Left ventricle myocardium inferior (tissue), 1 donor: ENCODE results near the gene DIMT1. TPM values are rescaled to one million over a fixed set of nuclear protein-coding genes. Genes with fewer than 3 reads are reported as not detected.

Experiments used
- DNase-seq: peaks from one replicate; pipeline ENCODE4 v3.0.0-alpha.2; 2020
- H3K27ac ChIP-seq: fragments of 200-600 bp; replicated peaks from 2 replicates; pipeline ENCODE4 v1.8.0; 2021
- H3K27me3 ChIP-seq: fragments of 200-600 bp; 2 replicates; pipeline ENCODE4 v1.8.0; 2021; ENCODE audit warnings: low read depth
- H3K36me3 ChIP-seq: fragments of 200-600 bp; 2 replicates; pipeline ENCODE4 v1.8.0; 2021
- H3K4me1 ChIP-seq: fragments of 200-600 bp; 2 replicates; pipeline ENCODE4 v1.8.0; 2021
- H3K4me3 ChIP-seq: fragments of 200-600 bp; 2 replicates; pipeline ENCODE4 v1.8.0; 2021; ENCODE audit warnings: mild to moderate bottlenecking, moderate library complexity
- H3K9me3 ChIP-seq: fragments of 200-600 bp; replicated peaks from 2 replicates; pipeline ENCODE4 v1.8.0; 2021
- intact Hi-C: fragments of 100-400 bp; cut with micrococcal nuclease; formaldehyde crosslinking; loops from one replicate; pipeline ENCODE4 v1.11.0; 2022
- total RNA-seq: library from RNA; stranded (reverse); fragmentation: NEBNext Ultra II Directional; extraction: Animal tissue kit (Norgen Biotek cat#: 25700); gene quantifications from one replicate; pipeline ENCODE4 v1.2.1, GENCODE V29; 2021
- TF ChIP-seq, protein P1 (sequence below): fragments of 200-600 bp; IDR thresholded peaks from 2 replicates; pipeline ENCODE4 v1.8.0; 2021; ENCODE audit warnings: antibody characterized with exemption, mild to moderate bottlenecking, borderline replicate concordance
- donor health status: DM: no; HTN: yes; CAD: no; lungs with severe emphysema.

The DIMT1 gene
- total RNA-seq, 1 donor from 2014 or later: 16.9 TPM

DNA sequence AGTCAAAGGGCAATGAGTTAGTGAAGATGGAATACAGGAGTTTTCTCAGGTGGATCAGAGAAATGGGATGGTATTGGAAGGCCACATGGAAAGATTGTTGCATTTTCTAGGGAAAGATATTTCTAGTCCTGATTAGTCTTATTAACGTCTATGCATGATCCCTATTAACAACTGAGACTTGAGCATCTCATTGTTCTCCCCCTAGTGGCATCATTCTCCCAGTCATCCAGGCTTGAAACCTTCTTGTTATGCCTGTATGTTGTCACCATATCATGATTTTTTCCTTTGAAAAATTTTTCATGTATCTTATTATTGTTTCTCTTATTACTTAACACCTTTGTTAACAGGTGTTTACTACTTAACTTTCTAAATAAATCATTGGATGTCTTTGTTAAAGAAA lies 63.3 kb downstream of the DIMT1 start:
- DNase-seq: no peak
- H3K36me3 ChIP-seq: no peaks in the 10 kb centered on the region
- no peaks in the 10 kb centered on the region for H3K27me3 ChIP-seq
- H3K4me1 ChIP-seq: no peaks in the 10 kb centered on the region
- H3K4me3 ChIP-seq: no peak overlapping the region
- TF ChIP-seq, protein P1, sequence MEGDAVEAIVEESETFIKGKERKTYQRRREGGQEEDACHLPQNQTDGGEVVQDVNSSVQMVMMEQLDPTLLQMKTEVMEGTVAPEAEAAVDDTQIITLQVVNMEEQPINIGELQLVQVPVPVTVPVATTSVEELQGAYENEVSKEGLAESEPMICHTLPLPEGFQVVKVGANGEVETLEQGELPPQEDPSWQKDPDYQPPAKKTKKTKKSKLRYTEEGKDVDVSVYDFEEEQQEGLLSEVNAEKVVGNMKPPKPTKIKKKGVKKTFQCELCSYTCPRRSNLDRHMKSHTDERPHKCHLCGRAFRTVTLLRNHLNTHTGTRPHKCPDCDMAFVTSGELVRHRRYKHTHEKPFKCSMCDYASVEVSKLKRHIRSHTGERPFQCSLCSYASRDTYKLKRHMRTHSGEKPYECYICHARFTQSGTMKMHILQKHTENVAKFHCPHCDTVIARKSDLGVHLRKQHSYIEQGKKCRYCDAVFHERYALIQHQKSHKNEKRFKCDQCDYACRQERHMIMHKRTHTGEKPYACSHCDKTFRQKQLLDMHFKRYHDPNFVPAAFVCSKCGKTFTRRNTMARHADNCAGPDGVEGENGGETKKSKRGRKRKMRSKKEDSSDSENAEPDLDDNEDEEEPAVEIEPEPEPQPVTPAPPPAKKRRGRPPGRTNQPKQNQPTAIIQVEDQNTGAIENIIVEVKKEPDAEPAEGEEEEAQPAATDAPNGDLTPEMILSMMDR: peak; percentile 41
- H3K27ac ChIP-seq: no peak overlapping the region
- H3K9me3 ChIP-seq: no peaks in the 10 kb centered on the region
- intact Hi-C loops: no loop called here

Other genes starting within 250 kb of the DIMT1 start
- 9.7 TPM for gene KIF2A, start 97.7 kb downstream of the DIMT1 start, total RNA-seq
- gene IPO11, start 8.9 kb upstream of the DIMT1 start, total RNA-seq: 30.3 TPM
- gene LRRC70, start 174.9 kb upstream of the DIMT1 start, total RNA-seq: 0.77 TPM